GM21515 (cell line): ENCODE results near the gene CDK2AP2.
A peak's percentile ranks its signal among the peaks of the same experiment; 100 is the strongest.
"Not testable (repeated sequence)": the region's sequence is repeated elsewhere in the genome, so short reads cannot be mapped to it uniquely, and the experiment has no call there.

Source experiments
- ATAC-seq: cut with Tn5 transposase; IDR thresholded peaks from one replicate; pipeline ENCODE4 v1.9.1; 2021; ENCODE audit not compliant: unreplicated experiment

Gene CDK2AP2

GRCh38 chr11:67524480-67524808, 16.5 kb upstream of the CDK2AP2 start:
- no peak for ATAC-seq

GRCh38 chr11:67523556-67524479, 15.9 kb upstream of the CDK2AP2 start:
- ATAC-seq = no peak

GRCh38 chr11:67522844-67523555, 15.0 kb upstream of the CDK2AP2 start, which contains the start of gene CABP2:
TSS of gene CABP2 (minus strand) at chr11:67523446. CDS start at chr11:67523326, 120 bp downstream.
- no peak for ATAC-seq

- no peak for ATAC-seq
Measured at GRCh38 chr11:67522338-67522737, 14.4 kb upstream of the CDK2AP2 start.

- ATAC-seq = no peak
Measured at GRCh38 chr11:67521924-67522323, 14.0 kb upstream of the CDK2AP2 start.

GRCh38 chr11:67520856-67521824, 13.2 kb upstream of the CDK2AP2 start:
- no peak for ATAC-seq

GRCh38 chr11:67519726-67520125, 11.8 kb upstream of the CDK2AP2 start:
- no peak for ATAC-seq

GRCh38 chr11:67517784-67518552, 10.0 kb upstream of the CDK2AP2 start:
- no peak for ATAC-seq

GRCh38 chr11:67516806-67517205, 8.8 kb upstream of the CDK2AP2 start:
- no peak for ATAC-seq

- ATAC-seq = no peak
Measured at GRCh38 chr11:67514116-67514515, 6.2 kb upstream of the CDK2AP2 start.

GRCh38 chr11:67511558-67511957, 3.6 kb upstream of the CDK2AP2 start:
- ATAC-seq = not testable (repeated sequence)

GRCh38 chr11:67510023-67510345, 2.0 kb upstream of the CDK2AP2 start:
- ATAC-seq = no peak

- peak; percentile 32 for ATAC-seq
Measured at GRCh38 chr11:67508486-67509121, 642 bp upstream of the CDK2AP2 start.

- ATAC-seq = no peak
Measured at GRCh38 chr11:67507242-67507863, 609 bp downstream of the CDK2AP2 start.

- ATAC-seq = no peak
Measured at GRCh38 chr11:67506426-67507051, 1.4 kb downstream of the CDK2AP2 start.

- no peak for ATAC-seq
Measured at GRCh38 chr11:67505605-67506396, 2.2 kb downstream of the CDK2AP2 start.

GRCh38 chr11:67504950-67505581, 2.9 kb downstream of the CDK2AP2 start, which contains the start of gene PITPNM1:
TSS of gene PITPNM1 (minus strand) at chr11:67505363. CDS start at chr11:67504180, 1,183 bp downstream.
- ATAC-seq = no peak
